Activated CD8-positive, alpha-beta memory T cell treated with anti-CD3 and anti-CD28 coated beads, Interleukin-2, amount 50 U/mL, for 48 hours (primary cell): ENCODE measurements around the gene PTPN5.
A peak's percentile ranks its signal among the peaks of the same experiment; 100 is the strongest.
"Not testable (repeated sequence)": the region's sequence is repeated elsewhere in the genome, so short reads cannot be mapped to it uniquely, and the experiment has no call there.

Experiments
- DNase-seq: peaks from one replicate; pipeline ENCODE4 v3.0.0-alpha.2; 2020

Gene PTPN5

GRCh38 chr11:18791207-18791968 lies at the start of gene PTPN5:
Gene PTPN5, minus strand, starts transcription at chr11:18791798. Its CDS starts 19,840 bp downstream, at chr11:18771958.
- no peak for DNase-seq

GRCh38 chr11:18836417-18836816 lies 44.8 kb upstream of the PTPN5 start:
- no peak for DNase-seq

- no peak for DNase-seq
Measured at GRCh38 chr11:18834754-18835466, 43.3 kb upstream of the PTPN5 start.

- not testable (repeated sequence) for DNase-seq
Measured at GRCh38 chr11:18820160-18820559, 28.6 kb upstream of the PTPN5 start.

- no peak for DNase-seq
Measured at GRCh38 chr11:18804199-18804999, 12.8 kb upstream of the PTPN5 start.

- DNase-seq, result no peak
Measured at GRCh38 chr11:18802381-18803257, 11.0 kb upstream of the PTPN5 start.

- DNase-seq, result no peak
Measured at GRCh38 chr11:18798799-18799469, 7.3 kb upstream of the PTPN5 start.

- DNase-seq, result no peak
Measured at GRCh38 chr11:18794956-18795355, 3.4 kb upstream of the PTPN5 start.

GRCh38 chr11:18792827-18793226 lies 1.2 kb upstream of the PTPN5 start:
- no peak for DNase-seq

GRCh38 chr11:18791969-18792628 lies 501 bp upstream of the PTPN5 start:
- no peak for DNase-seq

GRCh38 chr11:18790883-18791206 lies 753 bp downstream of the PTPN5 start:
- DNase-seq, result no peak

- no peak for DNase-seq
Measured at GRCh38 chr11:18789942-18790341, 1.7 kb downstream of the PTPN5 start.

GRCh38 chr11:18785411-18785810 lies 6.2 kb downstream of the PTPN5 start:
- no peak for DNase-seq

GRCh38 chr11:18780896-18781295 lies 10.7 kb downstream of the PTPN5 start:
- no peak for DNase-seq

GRCh38 chr11:18780329-18780728 lies 11.3 kb downstream of the PTPN5 start:
- no peak for DNase-seq

- no peak for DNase-seq
Measured at GRCh38 chr11:18778468-18778867, 13.1 kb downstream of the PTPN5 start.

GRCh38 chr11:18776324-18776723 lies 15.3 kb downstream of the PTPN5 start:
- no peak for DNase-seq

- DNase-seq, result peak; percentile 92
Measured at GRCh38 chr11:18775492-18776292, 15.9 kb downstream of the PTPN5 start.

- no peak for DNase-seq
Measured at GRCh38 chr11:18774801-18775200, 16.8 kb downstream of the PTPN5 start.

GRCh38 chr11:18773681-18774080 lies 17.9 kb downstream of the PTPN5 start:
- no peak for DNase-seq

GRCh38 chr11:18773104-18773503 lies 18.5 kb downstream of the PTPN5 start:
- DNase-seq, result no peak
